Measurements from ENCODE around the gene DAAM2.

The DAAM2 gene

DNA sequence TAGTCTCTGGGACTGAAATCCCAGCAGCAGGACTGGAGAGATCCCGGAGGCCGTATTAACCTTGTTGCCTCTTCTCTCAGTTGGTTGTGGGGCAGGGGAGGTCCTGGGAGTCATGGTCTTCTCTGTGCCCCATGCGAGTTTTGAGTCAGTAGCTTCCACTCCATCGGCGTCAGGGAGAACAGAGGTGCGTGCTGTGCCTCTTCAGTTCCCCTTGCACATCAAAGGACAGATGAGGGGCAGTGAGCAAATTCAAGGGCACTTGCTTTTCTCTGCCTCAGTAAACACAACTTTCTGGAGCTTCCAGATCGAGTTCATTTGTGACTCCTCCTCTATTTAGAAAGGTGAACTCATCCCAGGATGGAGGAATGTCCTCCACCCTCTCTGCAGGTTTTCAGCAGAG lies 93.5 kb downstream of the DAAM2 start:
- DNase-seq (ENCODE audit: insufficient read length, low spot score) (no peak), FAIRE-seq (no peak)
- TF ChIP-seq POLR2AphosphoS5 (IDR thresholded peaks at IDR 0.05; ENCODE audit: low read depth, low read length) (no peak), SPI1 (IDR thresholded peaks at IDR 0.05; ENCODE audit: low read depth, low read length) (no peak), TAF1 (IDR thresholded peaks at IDR 0.05; ENCODE audit: low read depth, low read length) (no peak), PAX5 (IDR thresholded peaks at IDR 0.05; ENCODE audit: insufficient read depth, low read length, severe bottlenecking) (no peak)

DNA sequence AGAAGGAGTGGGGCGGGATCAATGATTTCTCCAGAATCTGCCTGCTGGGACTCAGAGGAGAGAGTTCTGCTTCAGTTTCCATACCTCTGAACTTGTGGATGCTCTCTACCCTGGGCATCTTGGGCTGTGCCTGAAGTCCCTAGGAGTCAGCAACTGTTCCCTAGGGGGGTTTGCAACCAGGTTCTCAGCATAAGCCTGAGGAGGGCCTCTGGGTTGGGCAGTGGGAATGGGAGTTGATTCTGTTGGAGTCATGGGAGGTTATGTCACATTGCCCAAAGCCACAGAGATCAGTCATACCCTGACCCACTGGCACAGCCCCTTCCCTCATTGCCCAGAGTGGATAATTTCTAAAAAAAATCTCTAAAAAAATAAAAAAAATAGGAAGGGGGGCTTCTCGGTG lies 94.7 kb downstream of the DAAM2 start:
- no peak for TF ChIP-seq POU2F2 (IDR thresholded peaks at IDR 0.05; ENCODE audit: low read depth, low read length)
- TF ChIP-seq POLR2A (IDR thresholded peaks at IDR 0.05; ENCODE audit: low read depth, low read length), result no peak
- no peak for TF ChIP-seq PAX5 (IDR thresholded peaks at IDR 0.05; ENCODE audit: insufficient read depth, low read length, severe bottlenecking)
- TF ChIP-seq POLR2AphosphoS5 (IDR thresholded peaks at IDR 0.05; ENCODE audit: low read depth, low read length), result no peak
- TF ChIP-seq SPI1 (IDR thresholded peaks at IDR 0.05; ENCODE audit: low read depth, low read length), result no peak
- TF ChIP-seq TAF1 (IDR thresholded peaks at IDR 0.05; ENCODE audit: low read depth, low read length), result no peak
- DNase-seq (ENCODE audit: insufficient read length, low spot score) (no peak), FAIRE-seq (no peak)

DNA sequence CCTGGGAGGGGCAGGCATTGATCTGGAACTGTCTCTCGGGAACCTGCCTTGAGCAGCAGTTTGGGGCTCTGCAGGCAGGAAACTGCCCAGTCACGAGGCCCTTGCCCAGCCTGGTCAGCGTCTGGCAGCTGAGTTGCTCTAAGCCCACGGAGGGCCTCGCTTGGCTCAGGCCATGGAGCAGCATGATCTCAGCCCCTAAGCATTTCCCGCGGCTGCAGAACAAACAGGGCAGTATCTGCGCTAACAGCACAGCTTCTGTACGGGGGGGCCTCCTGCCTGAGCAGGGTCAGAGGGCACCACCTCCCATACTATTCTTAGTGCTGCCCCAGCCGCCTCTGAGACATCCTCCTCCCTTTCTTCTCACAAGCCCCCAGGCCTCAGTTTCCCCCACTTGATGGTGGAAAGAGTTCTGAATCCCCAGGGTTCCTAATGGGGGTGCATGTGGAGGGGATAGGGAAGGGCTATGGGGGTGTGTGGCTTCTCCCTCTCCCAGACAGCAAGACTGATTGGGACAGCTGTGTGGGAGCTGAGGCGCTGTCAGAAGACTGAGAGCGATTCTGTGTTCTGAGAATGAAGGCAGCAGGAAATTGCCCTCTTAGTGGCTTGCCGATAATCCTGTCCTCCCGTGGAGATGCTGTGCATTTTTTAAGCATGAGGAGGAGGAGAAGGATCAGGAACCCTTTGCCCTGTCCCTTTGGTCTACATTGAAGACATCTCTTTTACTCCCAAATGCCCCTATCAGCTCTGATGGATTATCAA lies 95.7 kb downstream of the DAAM2 start:
- FAIRE-seq (no peak), DNase-seq (ENCODE audit: insufficient read length, low spot score) (no peak)
- no peak for TF ChIP-seq POLR2AphosphoS5 (IDR thresholded peaks at IDR 0.05; ENCODE audit: low read depth, low read length)
- no peak for TF ChIP-seq SPI1 (IDR thresholded peaks at IDR 0.05; ENCODE audit: low read depth, low read length)
- no peak for TF ChIP-seq TAF1 (IDR thresholded peaks at IDR 0.05; ENCODE audit: low read depth, low read length)

DNA sequence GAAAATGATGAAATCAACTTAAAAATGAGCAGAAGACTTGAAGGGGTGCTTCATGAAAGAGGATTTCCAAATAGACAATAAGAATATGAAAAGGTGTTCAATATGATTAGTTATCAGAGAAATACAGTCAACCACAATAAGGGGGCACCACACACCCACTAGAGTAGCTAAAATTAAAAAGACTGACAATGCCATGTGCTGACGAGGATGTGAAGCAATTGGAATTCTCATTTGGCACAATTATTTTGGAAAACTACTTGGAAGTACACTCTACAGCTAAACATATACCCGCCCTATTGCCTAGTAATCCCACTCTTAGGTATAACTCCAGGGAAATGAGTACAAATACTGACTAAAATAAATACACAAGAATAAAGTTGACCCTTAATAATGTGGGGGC lies 97.1 kb downstream of the DAAM2 start:
- FAIRE-seq (no peak), DNase-seq (ENCODE audit: insufficient read length, low spot score) (no peak)
- no peak for TF ChIP-seq POU2F2 (IDR thresholded peaks at IDR 0.05; ENCODE audit: low read depth, low read length)
- no peak for TF ChIP-seq PAX5 (IDR thresholded peaks at IDR 0.05; ENCODE audit: insufficient read depth, low read length, severe bottlenecking)
- TF ChIP-seq TAF1 (IDR thresholded peaks at IDR 0.05; ENCODE audit: low read depth, low read length), result no peak
- no peak for TF ChIP-seq SPI1 (IDR thresholded peaks at IDR 0.05; ENCODE audit: low read depth, low read length)
- no peak for TF ChIP-seq POLR2AphosphoS5 (IDR thresholded peaks at IDR 0.05; ENCODE audit: low read depth, low read length)
- no peak for TF ChIP-seq POLR2A (IDR thresholded peaks at IDR 0.05; ENCODE audit: low read depth, low read length)

DNA sequence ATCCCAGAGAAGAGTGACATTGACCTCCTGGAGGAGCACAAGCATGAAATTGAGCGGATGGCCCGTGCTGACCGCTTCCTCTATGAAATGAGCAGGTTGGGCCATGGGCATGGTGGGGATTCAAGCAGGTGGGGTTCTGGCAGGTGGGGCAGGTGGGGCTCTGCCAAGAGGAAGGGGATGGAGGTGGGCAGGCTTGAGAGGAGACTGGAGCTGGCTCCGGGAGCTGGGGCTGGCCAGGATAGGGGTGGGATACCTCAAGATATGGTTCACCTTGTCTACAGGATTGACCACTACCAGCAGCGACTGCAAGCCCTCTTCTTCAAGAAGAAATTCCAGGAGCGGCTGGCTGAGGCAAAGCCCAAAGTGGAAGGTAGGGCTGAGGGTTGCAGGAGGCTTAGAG lies 99.2 kb downstream of the DAAM2 start:
- no peak for FAIRE-seq
- no peak for DNase-seq (ENCODE audit: insufficient read length, low spot score)
- TF ChIP-seq POLR2A (IDR thresholded peaks at IDR 0.05; ENCODE audit: low read depth, low read length) (no peak), SPI1 (IDR thresholded peaks at IDR 0.05; ENCODE audit: low read depth, low read length) (no peak), POU2F2 (IDR thresholded peaks at IDR 0.05; ENCODE audit: low read depth, low read length) (no peak), PAX5 (IDR thresholded peaks at IDR 0.05; ENCODE audit: insufficient read depth, low read length, severe bottlenecking) (no peak), POLR2AphosphoS5 (IDR thresholded peaks at IDR 0.05; ENCODE audit: low read depth, low read length) (no peak)

DNA sequence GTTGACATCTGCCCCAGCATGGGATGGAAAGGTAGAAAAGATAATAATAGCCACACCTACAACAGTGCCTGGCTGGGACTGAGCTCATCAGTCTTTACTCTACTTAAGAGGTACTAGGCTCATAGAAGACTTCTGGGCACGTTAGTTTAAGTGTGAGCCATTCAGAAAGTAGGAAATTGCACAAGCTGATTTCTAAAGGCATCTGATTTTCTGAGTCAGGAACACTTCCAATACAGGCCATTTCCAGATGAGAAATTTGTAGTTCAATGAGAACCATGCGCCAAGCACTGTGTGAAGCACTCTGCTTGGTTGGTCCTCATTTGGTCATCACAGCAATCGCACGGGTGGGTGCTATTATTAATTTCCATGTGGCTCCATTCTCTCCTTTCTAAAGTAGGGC lies 99.8 kb downstream of the DAAM2 start:
- no peak for DNase-seq (ENCODE audit: insufficient read length, low spot score)
- no peak for FAIRE-seq
- no peak for TF ChIP-seq POLR2A (IDR thresholded peaks at IDR 0.05; ENCODE audit: low read depth, low read length)
- no peak for TF ChIP-seq TAF1 (IDR thresholded peaks at IDR 0.05; ENCODE audit: low read depth, low read length)
- TF ChIP-seq PAX5 (IDR thresholded peaks at IDR 0.05; ENCODE audit: insufficient read depth, low read length, severe bottlenecking), result no peak
- no peak for TF ChIP-seq POU2F2 (IDR thresholded peaks at IDR 0.05; ENCODE audit: low read depth, low read length)
- no peak for TF ChIP-seq SPI1 (IDR thresholded peaks at IDR 0.05; ENCODE audit: low read depth, low read length)

DNA sequence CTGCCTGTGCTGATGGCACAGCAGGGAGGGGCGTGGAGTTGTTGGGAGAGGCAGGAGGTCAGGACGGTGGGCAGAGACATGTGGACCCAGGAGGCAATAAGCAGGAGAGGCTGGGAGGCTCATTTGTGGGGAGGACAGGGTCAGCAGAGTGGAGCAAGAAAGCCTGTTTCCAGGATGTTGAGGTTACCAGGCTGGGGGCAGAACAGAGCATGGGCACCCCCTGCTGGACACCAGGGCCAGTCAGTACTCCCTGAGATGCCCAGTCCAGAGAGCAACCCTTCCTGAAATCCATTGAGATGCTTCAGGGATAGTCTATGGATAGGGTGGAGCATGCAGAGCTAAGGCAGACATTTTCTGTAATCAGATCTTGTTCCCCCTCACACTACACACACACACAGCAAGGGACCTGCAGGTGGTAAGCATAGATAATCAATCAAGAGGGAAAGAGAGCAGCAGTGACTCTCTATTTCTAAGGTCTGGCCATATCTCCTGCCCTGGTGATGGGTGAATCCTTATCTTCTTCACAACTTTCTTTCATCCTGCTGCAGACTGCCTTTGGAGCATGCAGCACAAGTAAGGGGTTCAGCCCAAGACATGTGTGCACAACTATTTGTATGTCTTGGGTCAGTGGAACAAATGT lies 100.4 kb downstream of the DAAM2 start:
- DNase-seq (ENCODE audit: insufficient read length, low spot score) (peak; percentile 43), FAIRE-seq (no peak)
- TF ChIP-seq POLR2AphosphoS5 (IDR thresholded peaks at IDR 0.05; ENCODE audit: low read depth, low read length) (no peak), POLR2A (IDR thresholded peaks at IDR 0.05; ENCODE audit: low read depth, low read length) (no peak), PAX5 (IDR thresholded peaks at IDR 0.05; ENCODE audit: insufficient read depth, low read length, severe bottlenecking) (no peak), POU2F2 (IDR thresholded peaks at IDR 0.05; ENCODE audit: low read depth, low read length) (no peak), TAF1 (IDR thresholded peaks at IDR 0.05; ENCODE audit: low read depth, low read length) (no peak), SPI1 (IDR thresholded peaks at IDR 0.05; ENCODE audit: low read depth, low read length) (no peak)

DNA sequence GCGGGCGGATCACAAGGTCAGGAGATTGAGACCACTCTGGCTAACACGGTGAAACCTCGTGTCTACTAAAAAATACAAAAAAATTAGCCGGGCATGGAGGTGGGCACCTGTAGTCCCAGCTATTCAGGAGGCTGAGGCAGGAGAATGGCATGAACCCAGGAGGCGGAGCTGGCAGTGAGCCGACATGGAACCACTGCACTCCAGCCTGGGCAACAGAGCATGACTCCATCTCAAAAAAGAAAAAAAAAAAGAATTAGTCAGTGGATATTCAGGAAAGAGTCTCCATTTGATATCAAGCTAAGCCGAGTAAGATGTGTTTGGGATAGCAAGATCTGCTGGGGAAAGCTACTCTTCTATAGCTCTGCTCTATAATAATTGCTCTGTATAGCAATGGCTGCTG lies 101.1 kb downstream of the DAAM2 start:
- TF ChIP-seq SPI1 (IDR thresholded peaks at IDR 0.05; ENCODE audit: low read depth, low read length) (no peak), PAX5 (IDR thresholded peaks at IDR 0.05; ENCODE audit: insufficient read depth, low read length, severe bottlenecking) (no peak), POU2F2 (IDR thresholded peaks at IDR 0.05; ENCODE audit: low read depth, low read length) (no peak), POLR2AphosphoS5 (IDR thresholded peaks at IDR 0.05; ENCODE audit: low read depth, low read length) (no peak), TAF1 (IDR thresholded peaks at IDR 0.05; ENCODE audit: low read depth, low read length) (no peak), POLR2A (IDR thresholded peaks at IDR 0.05; ENCODE audit: low read depth, low read length) (no peak)
- FAIRE-seq (no peak), DNase-seq (ENCODE audit: insufficient read length, low spot score) (no peak)

DNA sequence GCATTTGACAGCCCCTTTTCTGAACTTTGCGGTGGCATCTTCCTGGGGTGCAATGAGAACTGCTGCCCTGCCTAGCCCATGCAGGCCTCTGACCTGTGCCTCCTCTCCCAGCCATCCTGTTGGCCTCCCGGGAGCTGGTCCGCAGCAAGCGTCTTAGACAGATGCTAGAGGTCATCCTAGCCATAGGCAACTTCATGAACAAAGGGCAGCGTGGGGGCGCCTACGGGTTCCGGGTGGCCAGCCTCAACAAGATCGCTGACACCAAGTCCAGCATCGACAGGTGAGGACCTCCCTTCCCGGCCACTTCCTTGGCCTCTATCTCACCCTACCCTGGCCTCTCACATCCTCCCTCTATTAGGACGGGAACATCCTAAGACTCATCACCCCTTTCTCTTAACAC lies 104.5 kb downstream of the DAAM2 start:
- no peak for DNase-seq (ENCODE audit: insufficient read length, low spot score)

More for the DNA sequence above, 104.5 kb downstream of the DAAM2 start:
- TF ChIP-seq POLR2AphosphoS5 (IDR thresholded peaks at IDR 0.05; ENCODE audit: low read depth, low read length) (no peak), SPI1 (IDR thresholded peaks at IDR 0.05; ENCODE audit: low read depth, low read length) (no peak), POLR2A (IDR thresholded peaks at IDR 0.05; ENCODE audit: low read depth, low read length) (no peak), PAX5 (IDR thresholded peaks at IDR 0.05; ENCODE audit: insufficient read depth, low read length, severe bottlenecking) (no peak), TAF1 (IDR thresholded peaks at IDR 0.05; ENCODE audit: low read depth, low read length) (no peak), POU2F2 (IDR thresholded peaks at IDR 0.05; ENCODE audit: low read depth, low read length) (no peak)
- no peak for FAIRE-seq

Measured in GM12891 (cell line).